ENCODE results near the gene NR4A2. TPM values are rescaled to one million over a fixed set of nuclear protein-coding genes. Genes with fewer than 3 reads are reported as not detected.
A peak's percentile ranks its signal among the peaks of the same experiment; 100 is the strongest.

The NR4A2 gene
- total RNA-seq, 2 experiments from 2014 or later, result 29.7 to 32.9 TPM

DNA sequence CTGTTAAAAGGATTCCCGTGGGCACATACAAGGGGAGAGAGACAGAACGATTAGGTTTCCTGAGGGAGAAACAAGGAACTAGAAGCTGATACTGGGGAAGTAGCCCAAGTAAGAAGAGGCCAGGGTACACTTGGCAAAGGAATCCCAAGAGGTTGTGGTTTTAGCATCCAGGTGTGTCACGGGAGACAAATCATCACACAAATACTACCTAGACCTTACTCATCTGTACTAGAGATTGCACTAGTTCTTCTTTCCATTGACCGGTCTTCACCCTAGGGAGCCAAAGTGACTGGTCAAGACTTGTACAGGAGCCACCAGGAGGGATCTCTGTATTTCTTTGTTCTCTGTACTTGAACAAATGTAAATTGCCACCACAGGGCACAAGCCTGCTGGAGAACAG lies 14.2 kb upstream of the NR4A2 start:
- intact Hi-C loops (cut with micrococcal nuclease), result no loop called here
- DNase-seq, result no peak
- Mint-ChIP-seq H3K9me3 (no peaks in the 10 kb centered on the region), H3K4me3 (no peak overlapping the region), H3K27me3 (ENCODE audit: low read depth) (no peaks in the 10 kb centered on the region), H3K36me3 (ENCODE audit: low read depth) (no peaks in the 10 kb centered on the region), H3K27ac (no peak overlapping the region), H3K4me1 (ENCODE audit: low read depth) (peaks cover 25% of the 10 kb centered on the region)
- CTCF ChIA-PET, result interaction anchor here (1.1 to 1.4 kb wide), 2 partner anchors 11 to 12 kb away, joined by 3 to 4 read pairs; no protein-coding TSS in a partner anchor

DNA sequence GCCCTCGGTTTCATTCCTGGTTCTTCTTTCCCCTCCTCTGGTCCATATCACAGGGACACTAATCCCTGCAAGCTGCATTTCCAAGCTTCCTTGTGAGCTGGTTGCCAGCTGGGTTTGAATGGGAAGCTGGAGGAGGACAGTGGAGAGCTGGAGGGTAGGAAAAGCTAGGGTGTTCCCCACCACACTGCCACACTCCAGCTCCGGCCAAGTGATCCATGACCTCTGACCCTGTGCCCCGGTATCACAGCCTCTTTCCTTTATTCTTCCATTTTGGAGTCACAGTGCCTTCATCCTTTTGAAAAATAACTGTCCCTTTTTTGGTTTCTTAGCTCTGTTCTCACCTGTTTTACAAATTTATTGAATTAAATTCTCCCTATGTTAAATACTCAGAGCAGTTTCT lies 13.1 kb upstream of the NR4A2 start:
- no peak overlapping the region for H3K4me3 Mint-ChIP-seq
- CTCF ChIA-PET, result interaction anchor here (0.7 kb wide), 1 partner anchor 11 kb away, joined by 3 read pairs; no protein-coding TSS in a partner anchor
- H3K4me1 Mint-ChIP-seq (ENCODE audit: low read depth), result peaks cover 25% of the 10 kb centered on the region
- H3K36me3 Mint-ChIP-seq (ENCODE audit: low read depth), result no peaks in the 10 kb centered on the region
- no peak for DNase-seq
- intact Hi-C loops (cut with micrococcal nuclease), result loop anchor here (2.0 kb wide), 1 partner anchor 15 kb away; no protein-coding TSS in a partner anchor
- H3K27ac Mint-ChIP-seq, result no peak overlapping the region
- no peaks in the 10 kb centered on the region for H3K27me3 Mint-ChIP-seq (ENCODE audit: low read depth)
- no peaks in the 10 kb centered on the region for H3K9me3 Mint-ChIP-seq

DNA sequence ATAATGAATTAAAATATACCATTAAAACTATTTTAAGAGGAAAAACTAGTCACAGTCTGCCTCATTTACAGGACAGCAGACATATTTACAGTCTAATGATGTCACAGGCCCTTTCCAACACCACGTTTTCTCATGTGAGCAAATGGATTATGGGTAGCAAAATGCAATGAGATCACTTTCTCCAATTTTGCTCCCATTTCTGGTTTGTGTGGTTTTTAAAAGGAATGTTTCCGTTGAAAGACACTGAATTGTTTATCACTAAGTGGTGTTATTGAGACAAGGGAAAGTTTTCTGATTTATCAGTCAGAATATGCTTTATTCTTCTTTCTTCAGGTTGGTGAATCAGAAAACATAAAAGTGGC lies 11.4 kb upstream of the NR4A2 start:
- Mint-ChIP-seq H3K27ac (peak overlapping the region; percentile 96), H3K36me3 (ENCODE audit: low read depth) (no peaks in the 10 kb centered on the region), H3K9me3 (no peaks in the 10 kb centered on the region), H3K27me3 (ENCODE audit: low read depth) (no peaks in the 10 kb centered on the region), H3K4me1 (ENCODE audit: low read depth) (peaks cover 41% of the 10 kb centered on the region), H3K4me3 (no peak overlapping the region)
- intact Hi-C loops (cut with micrococcal nuclease), result loop anchor here (1.0 to 5.0 kb wide), 7 partner anchors 13 to 1533 kb away; partner anchors contain the start of genes ACVR1 and GPD2
- CTCF ChIA-PET, result interaction anchor here (1.9 kb wide), 1 partner anchor 10 kb away, joined by 12 read pairs; no protein-coding TSS in a partner anchor
- peak; percentile 31 for DNase-seq

DNA sequence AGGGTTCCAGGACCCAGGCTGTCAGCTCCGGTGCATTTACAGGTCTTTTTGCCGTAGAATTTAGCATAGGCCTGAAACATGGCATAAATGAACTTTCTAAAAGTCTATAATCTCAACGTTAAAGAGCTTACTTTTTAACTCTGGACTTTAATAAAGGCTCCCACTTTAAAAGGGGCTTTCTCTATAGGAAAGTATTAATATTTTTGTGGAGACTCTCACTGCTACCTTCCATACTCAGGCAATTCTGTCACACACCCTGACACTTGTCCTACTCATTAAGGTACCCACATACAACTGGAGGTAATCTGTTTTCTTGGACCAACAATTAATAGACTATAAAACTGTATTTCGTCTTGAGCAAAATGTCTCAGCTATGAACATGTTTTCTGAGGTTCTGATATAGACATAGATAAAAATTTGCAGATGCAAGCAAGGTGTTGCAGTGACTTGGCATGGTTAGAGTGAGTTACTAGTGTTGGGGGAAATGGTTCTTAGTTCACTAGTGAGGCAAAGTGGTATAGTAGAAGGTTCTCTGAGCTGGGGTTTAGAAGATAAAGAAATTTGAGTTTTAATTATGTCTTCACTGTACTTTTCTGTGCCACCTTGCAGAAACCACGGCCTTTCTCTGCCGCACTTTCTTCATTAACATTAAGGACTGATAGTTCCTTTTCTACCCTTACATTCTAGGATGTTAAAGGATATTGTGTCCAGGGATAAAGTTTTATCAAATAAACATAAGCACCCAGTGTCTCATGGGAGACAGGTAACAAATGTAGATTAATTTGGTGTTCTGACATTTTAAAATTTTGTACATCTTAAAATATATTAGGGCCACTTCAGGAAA lies 10.8 kb upstream of the NR4A2 start:
- Mint-ChIP-seq H3K9me3 (no peaks in the 10 kb centered on the region), H3K27ac (peak overlapping the region; percentile 96), H3K27me3 (ENCODE audit: low read depth) (no peaks in the 10 kb centered on the region), H3K4me3 (peak overlapping the region; percentile 84), H3K36me3 (ENCODE audit: low read depth) (no peaks in the 10 kb centered on the region), H3K4me1 (ENCODE audit: low read depth) (peaks cover 47% of the 10 kb centered on the region)
- CTCF ChIA-PET, result interaction anchor here (1.3 to 1.9 kb wide), 2 partner anchors 9 to 246 kb away, joined by 4 to 12 read pairs; no protein-coding TSS in a partner anchor
- intact Hi-C loops (cut with micrococcal nuclease), result loop anchor here (2.0 to 5.0 kb wide), 4 partner anchors 133 to 1534 kb away; partner anchors contain the start of gene ACVR1
- no peak for DNase-seq

DNA sequence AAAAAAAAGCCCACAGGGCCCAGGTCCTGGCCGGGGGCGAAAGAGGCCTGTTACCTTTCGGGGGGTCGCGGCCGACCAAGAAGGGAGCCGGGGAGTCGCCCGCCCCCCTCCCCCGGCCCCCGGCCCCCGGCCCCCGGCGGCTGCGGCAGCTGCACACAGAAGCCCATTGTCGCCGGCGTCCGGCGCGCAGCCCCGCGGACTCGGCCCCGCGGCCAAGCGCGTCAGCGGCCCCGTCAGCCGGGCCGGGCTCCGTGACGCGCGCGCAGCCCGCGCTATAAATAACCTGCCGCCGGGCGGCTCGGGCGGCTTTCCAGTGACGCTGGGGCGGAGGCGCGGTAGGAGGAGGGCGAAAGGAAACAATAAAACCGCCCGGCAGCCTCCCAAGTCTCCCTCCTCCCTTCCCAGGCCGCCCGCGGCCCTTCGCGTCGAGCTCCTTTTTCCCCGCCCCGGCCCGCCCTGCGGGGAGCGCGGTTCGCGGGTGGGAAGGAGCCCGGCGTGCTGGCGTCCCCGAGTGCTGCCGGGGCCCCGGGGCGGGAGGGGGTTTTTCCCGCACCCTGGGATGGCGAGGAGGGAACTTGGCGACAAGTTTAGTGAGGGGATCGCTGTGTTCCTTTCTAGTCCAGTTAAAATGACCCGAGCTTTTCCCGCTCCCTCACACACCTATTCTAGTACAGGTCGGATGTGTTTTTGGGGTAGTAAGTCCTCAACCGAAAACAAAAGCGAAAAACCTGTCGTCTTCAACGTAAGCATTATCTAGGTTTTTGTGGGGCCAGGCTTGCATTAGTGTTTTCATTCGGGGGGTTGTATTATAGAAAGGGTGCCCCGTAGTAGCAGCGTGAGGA lies 10.0 kb upstream of the NR4A2 start:
- CTCF ChIA-PET, result interaction anchor here (1.3 to 1.9 kb wide), 2 partner anchors 8 to 247 kb away, joined by 4 to 12 read pairs; no protein-coding TSS in a partner anchor
- Mint-ChIP-seq H3K9me3 (no peaks in the 10 kb centered on the region), H3K4me1 (ENCODE audit: low read depth) (peaks cover 50% of the 10 kb centered on the region), H3K4me3 (peak overlapping the region; percentile 84), H3K27me3 (ENCODE audit: low read depth) (no peaks in the 10 kb centered on the region), H3K36me3 (ENCODE audit: low read depth) (no peaks in the 10 kb centered on the region), H3K27ac (peak overlapping the region; percentile 96)
- DNase-seq, result peak; percentile 82
- intact Hi-C loops (cut with micrococcal nuclease), result loop anchor here (2.0 to 5.0 kb wide), 4 partner anchors 134 to 1535 kb away; partner anchors contain the start of gene ACVR1

DNA sequence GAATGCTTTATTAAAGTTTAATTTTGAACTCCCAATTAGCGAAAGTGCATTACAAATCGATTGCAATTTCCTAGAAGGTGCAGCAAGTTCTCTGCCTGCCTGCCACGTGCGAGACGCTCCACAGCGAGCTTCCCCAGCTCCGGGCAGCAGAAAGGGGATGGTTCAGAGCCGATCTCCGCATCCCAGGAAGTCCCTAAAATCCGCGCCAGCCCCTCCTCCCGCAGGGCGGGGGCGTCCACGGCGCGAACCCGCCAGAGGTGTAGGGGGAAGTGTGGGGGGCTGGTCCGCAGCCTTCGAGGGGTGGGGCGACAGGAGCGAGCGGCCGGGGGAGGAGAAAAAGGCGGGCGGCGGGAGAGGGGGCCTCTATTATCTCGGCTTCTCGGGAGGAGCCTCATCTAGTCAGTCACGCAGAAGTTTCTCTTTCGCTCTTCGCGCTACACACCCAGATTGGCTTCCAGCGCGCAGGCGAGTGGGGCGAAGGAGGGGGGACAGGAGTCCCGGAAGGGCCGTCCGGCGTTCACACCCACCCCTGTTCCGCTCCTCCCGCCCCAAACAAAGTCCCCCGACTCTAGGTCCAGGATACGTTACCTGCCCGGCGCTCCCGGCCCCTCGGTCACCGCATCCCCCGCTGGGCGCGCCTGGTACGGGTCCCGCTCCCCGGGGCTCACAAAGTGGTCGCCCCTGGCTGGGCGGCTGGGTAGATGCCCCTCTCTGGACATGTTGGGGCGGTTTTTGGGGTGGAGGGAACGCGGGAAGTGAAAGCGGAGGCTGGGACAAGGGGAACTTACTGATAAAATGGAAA lies 9.1 kb upstream of the NR4A2 start:
- CTCF ChIA-PET, result interaction anchor here (0.6 to 1.9 kb wide), 4 partner anchors 7 to 59 kb away, joined by 3 to 12 read pairs (median 8); no protein-coding TSS in a partner anchor
- H3K4me1 Mint-ChIP-seq (ENCODE audit: low read depth), result peaks cover 50% of the 10 kb centered on the region
- H3K9me3 Mint-ChIP-seq, result no peaks in the 10 kb centered on the region
- no peaks in the 10 kb centered on the region for H3K36me3 Mint-ChIP-seq (ENCODE audit: low read depth)
- H3K4me3 Mint-ChIP-seq, result peak overlapping the region; percentile 84
- peak overlapping the region; percentile 96 for H3K27ac Mint-ChIP-seq
- DNase-seq, result peak; percentile 94
- no peaks in the 10 kb centered on the region for H3K27me3 Mint-ChIP-seq (ENCODE audit: low read depth)
- intact Hi-C loops (cut with micrococcal nuclease), result loop anchor here (1.0 to 5.0 kb wide), 9 partner anchors 8 to 1555 kb away; partner anchors contain the start of gene ACVR1

DNA sequence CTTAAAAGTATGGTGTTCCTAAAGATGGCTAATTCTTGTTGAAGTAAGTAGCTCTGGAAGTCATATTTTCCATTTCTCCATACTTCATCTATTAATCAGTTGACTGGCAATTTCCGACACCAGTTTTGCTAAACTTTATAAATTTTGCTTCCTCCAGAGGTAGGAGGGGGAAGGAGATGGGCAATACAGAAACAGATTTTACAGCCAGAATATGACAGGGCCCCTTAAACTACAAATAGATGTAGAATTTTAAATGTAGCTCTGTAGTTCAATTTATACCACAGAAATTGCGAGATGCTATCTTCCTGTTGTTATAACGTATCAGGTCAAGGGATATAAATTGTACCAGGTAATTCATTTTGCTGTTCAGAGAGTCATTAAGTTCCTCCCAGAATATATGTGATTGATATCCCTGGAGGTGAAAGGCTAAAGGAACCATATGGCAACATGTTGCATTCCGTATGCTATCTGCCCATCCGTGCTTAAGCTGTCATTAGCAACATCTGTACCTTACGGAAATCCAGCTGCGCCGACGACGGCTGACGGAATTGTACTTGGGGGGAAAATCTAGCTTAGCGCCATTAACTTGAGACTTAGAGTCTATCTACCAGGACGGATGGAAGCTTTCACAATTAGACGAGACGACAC lies 8.4 kb upstream of the NR4A2 start:
- H3K36me3 Mint-ChIP-seq (ENCODE audit: low read depth), result no peaks in the 10 kb centered on the region
- peak overlapping the region; percentile 84 for H3K4me3 Mint-ChIP-seq
- intact Hi-C loops (cut with micrococcal nuclease), result loop anchor here (1.0 to 5.0 kb wide), 7 partner anchors 8 to 1556 kb away; partner anchors contain the start of gene ACVR1
- H3K4me1 Mint-ChIP-seq (ENCODE audit: low read depth), result peaks cover 52% of the 10 kb centered on the region
- H3K27ac Mint-ChIP-seq, result peak overlapping the region; percentile 96
- H3K27me3 Mint-ChIP-seq (ENCODE audit: low read depth), result no peaks in the 10 kb centered on the region
- no peaks in the 10 kb centered on the region for H3K9me3 Mint-ChIP-seq
- peak; percentile 58 for DNase-seq
- CTCF ChIA-PET, result interaction anchor here (0.6 to 1.9 kb wide), 5 partner anchors 10 to 248 kb away, joined by 3 to 10 read pairs (median 4); no protein-coding TSS in a partner anchor

DNA sequence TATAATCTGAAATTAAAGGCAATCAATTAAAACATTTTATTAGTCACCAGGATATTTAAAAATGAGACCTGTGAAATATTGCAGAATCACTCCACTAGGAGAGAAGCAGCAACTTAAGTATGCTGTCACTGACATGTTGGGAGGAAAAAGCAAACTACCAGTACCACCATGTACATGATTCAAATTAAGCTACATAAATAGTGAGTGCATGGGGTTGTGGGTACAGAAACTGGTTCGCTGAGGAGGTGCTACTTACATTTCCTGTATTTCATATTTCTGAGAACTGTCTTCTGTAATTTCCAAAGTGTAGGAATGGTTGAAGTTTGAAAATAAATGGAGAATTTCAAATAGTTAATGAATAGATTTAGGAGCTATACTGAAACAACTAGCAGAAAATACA lies 7.9 kb upstream of the NR4A2 start:
- CTCF ChIA-PET, result interaction anchor here (0.7 to 1.9 kb wide), 4 partner anchors 9 to 249 kb away, joined by 3 to 10 read pairs (median 5); no protein-coding TSS in a partner anchor
- Mint-ChIP-seq H3K27me3 (ENCODE audit: low read depth) (no peaks in the 10 kb centered on the region), H3K4me1 (ENCODE audit: low read depth) (peaks cover 52% of the 10 kb centered on the region), H3K9me3 (no peaks in the 10 kb centered on the region), H3K27ac (peak overlapping the region; percentile 96), H3K4me3 (peak overlapping the region; percentile 84), H3K36me3 (ENCODE audit: low read depth) (no peaks in the 10 kb centered on the region)
- DNase-seq, result peak; percentile 48
- intact Hi-C loops (cut with micrococcal nuclease), result loop anchor here (2.0 to 5.0 kb wide), 4 partner anchors 972 to 1556 kb away; partner anchors contain the start of gene ACVR1

DNA sequence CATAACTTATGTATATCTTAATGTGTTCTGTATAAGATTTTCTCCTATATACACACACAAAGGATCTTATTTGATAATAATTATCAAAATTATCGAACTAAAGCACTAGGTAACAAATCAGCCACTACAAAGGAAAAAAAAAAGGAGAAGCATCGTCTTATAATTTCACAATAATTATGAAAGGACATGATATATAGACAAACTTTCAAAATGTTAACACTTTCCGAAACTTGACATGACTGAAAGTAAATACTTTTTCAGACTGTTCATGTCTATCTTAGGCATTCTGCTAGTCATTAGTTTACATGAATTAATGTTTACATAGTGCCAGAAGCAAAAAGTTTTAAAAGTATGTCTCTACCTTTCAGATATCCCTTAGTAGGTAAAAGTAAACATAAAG lies 7.3 kb upstream of the NR4A2 start:
- Mint-ChIP-seq H3K27me3 (ENCODE audit: low read depth) (no peaks in the 10 kb centered on the region), H3K4me1 (ENCODE audit: low read depth) (peaks cover 52% of the 10 kb centered on the region), H3K4me3 (peak overlapping the region; percentile 84), H3K36me3 (ENCODE audit: low read depth) (no peaks in the 10 kb centered on the region), H3K27ac (peak overlapping the region; percentile 96), H3K9me3 (no peaks in the 10 kb centered on the region)
- CTCF ChIA-PET, result interaction anchor here (1.6 to 1.9 kb wide), 2 partner anchors 9 to 249 kb away, joined by 4 to 6 read pairs; no protein-coding TSS in a partner anchor
- no peak for DNase-seq
- intact Hi-C loops (cut with micrococcal nuclease), result loop anchor here (2.0 to 5.0 kb wide), 4 partner anchors 973 to 1557 kb away; partner anchors contain the start of gene ACVR1

DNA sequence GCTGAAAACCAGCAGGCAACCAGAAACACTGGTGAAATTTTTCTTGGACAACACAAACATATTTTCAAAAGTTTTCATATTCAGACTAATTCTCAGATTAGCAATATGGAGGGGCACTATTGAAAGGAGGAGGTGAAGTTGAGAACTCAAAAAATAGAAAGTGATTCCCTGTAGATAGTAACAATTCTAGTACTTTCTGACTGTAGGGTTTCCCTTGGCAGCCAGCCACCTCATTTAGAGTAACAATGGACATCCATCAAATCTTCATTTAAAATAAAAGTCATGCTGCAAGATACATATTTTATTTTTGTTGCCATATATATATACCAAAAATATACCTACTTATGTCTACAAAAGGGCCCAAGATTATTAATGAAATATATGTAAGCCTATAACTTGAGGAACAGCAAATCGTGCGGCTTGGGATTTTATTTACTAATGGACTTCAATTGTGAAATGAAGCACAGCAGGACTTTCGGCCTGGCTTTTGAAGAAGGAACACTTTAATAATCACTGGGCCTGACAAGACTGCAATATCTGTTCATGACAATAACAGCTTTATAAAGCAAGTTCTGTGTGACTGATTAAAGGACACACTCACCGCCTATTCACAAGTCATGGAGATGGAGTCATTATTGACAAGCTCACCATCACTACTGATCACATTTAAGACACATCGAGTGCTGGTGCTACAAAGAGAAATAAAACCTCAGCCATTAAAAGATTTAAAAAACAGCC lies 6.8 kb upstream of the NR4A2 start:
- Mint-ChIP-seq H3K27me3 (ENCODE audit: low read depth) (no peaks in the 10 kb centered on the region), H3K4me3 (peak overlapping the region; percentile 2), H3K4me1 (ENCODE audit: low read depth) (peaks cover 47% of the 10 kb centered on the region), H3K36me3 (ENCODE audit: low read depth) (no peaks in the 10 kb centered on the region), H3K9me3 (no peaks in the 10 kb centered on the region), H3K27ac (peak overlapping the region; percentile 96)
- CTCF ChIA-PET, result interaction anchor here (1.6 kb wide), 2 partner anchors 98 to 250 kb away, joined by 4 read pairs; no protein-coding TSS in a partner anchor
- peak; percentile 52 for DNase-seq
- intact Hi-C loops (cut with micrococcal nuclease), result no loop called here
